Measurements from ENCODE around the gene FOXP1.

- no peak for TF ChIP-seq POLR2A (IDR thresholded peaks at IDR 0.05)
- no peak for TF ChIP-seq CTCF (IDR thresholded peaks at IDR 0.05)
- TF ChIP-seq POLR2AphosphoS5 (IDR thresholded peaks at IDR 0.05; ENCODE audit: insufficient read depth in 1 of 2, low read depth in 1 of 2), result no peak
Measured at GRCh38 chr3:71061581-71061980, 521.9 kb downstream of the FOXP1 start.
